A549 (cell line): ENCODE data around the gene FOXE1.

Source experiments
- BCL3 ChIP-seq: fragments of >200 bp; sonication (Bioruptor Twin); formaldehyde crosslinking; IDR thresholded peaks from 3 replicates; pipeline ENCODE4 v1.6.1; 2016
- CBX8 ChIP-seq: fragments of 200-600 bp; sonication (generic); IDR thresholded peaks from 2 replicates; pipeline ENCODE4 v1.6.1; 2016
- CEBPB ChIP-seq, 2 experiments: fragments of >200 bp in 1 of 2; sonication (Bioruptor Twin) in 1 of 2; formaldehyde crosslinking in 1 of 2; IDR thresholded peaks; 2 replicates each; pipeline ENCODE4 v1.6.1; 2012 to 2016
- CHD2 ChIP-seq: fragments of 150-350 bp; IDR thresholded peaks from 2 replicates; pipeline ENCODE4 v1.6.1; 2014; ENCODE audit warnings: low read length; ENCODE audit not compliant: partially characterized antibody
- CTCF ChIP-seq: fragments of >200 bp; sonication (Bioruptor Twin); formaldehyde crosslinking; IDR thresholded peaks from 3 replicates; pipeline ENCODE4 v1.5.1; 2016
- EP300 ChIP-seq, 2 experiments: fragments of >200 bp; sonication (Bioruptor Twin); formaldehyde crosslinking; IDR thresholded peaks; 2 replicates in 1 of 2; 3 replicates in 1 of 2; pipeline ENCODE4 v1.6.1; 2016 to 2017
- GATA3 ChIP-seq: IDR thresholded peaks from 2 replicates; pipeline ENCODE4 v1.6.1; 2012; ENCODE audit warnings: borderline replicate concordance
- MAX ChIP-seq: IDR thresholded peaks from 2 replicates; pipeline ENCODE4 v1.6.1; 2012
- NR3C1 ChIP-seq: fragments of >200 bp; sonication (Bioruptor Twin); formaldehyde crosslinking; IDR thresholded peaks from 3 replicates; pipeline ENCODE4 v1.6.1; 2017
- POLR2A ChIP-seq: IDR thresholded peaks from 2 replicates; pipeline ENCODE4 v1.6.1; 2012; ENCODE audit warnings: mild to moderate bottlenecking, low read length
- POLR2AphosphoS2 ChIP-seq: conservative IDR thresholded peaks from 2 replicates; pipeline ENCODE4 v1.6.1; 2012; ENCODE audit warnings: low read length, improper control_type of control experiment, inconsistent platforms
- RAD21 ChIP-seq, 2 experiments: fragments of >200 bp in 1 of 2; sonication (Bioruptor Twin) in 1 of 2; formaldehyde crosslinking in 1 of 2; IDR thresholded peaks in 1 of 2; conservative IDR thresholded peaks in 1 of 2; 2 replicates in 1 of 2; 3 replicates in 1 of 2; pipeline ENCODE4 v1.6.1; 2012 to 2018; ENCODE audit warnings: inconsistent platforms in 1 of 2
- REST ChIP-seq: fragments of 200-600 bp; sonication (generic); IDR thresholded peaks from 2 replicates; pipeline ENCODE4 v1.6.1; 2016; ENCODE audit warnings: antibody characterized with exemption, mild to moderate bottlenecking, moderate library complexity

- no peak for TF ChIP-seq CEBPB (IDR thresholded peaks at IDR 0.05)
- TF ChIP-seq MAX = no peak
- TF ChIP-seq EP300 (IDR thresholded peaks at IDR 0.05) = no peak
- no peak for TF ChIP-seq CTCF
- TF ChIP-seq CBX8 = no peak
- TF ChIP-seq POLR2A = no peak
- no peak for TF ChIP-seq REST
- no peak for TF ChIP-seq POLR2AphosphoS2
- TF ChIP-seq NR3C1 = no peak
- no peak for TF ChIP-seq GATA3
- TF ChIP-seq RAD21 (conservative IDR thresholded peaks at IDR 0.05 in 1 of 2, IDR thresholded peaks at IDR 0.05 in 1 of 2) = no peak
- no peak for TF ChIP-seq BCL3
- no peak for TF ChIP-seq CHD2
These were observed 21.9 kb upstream of the FOXE1 start for GRCh38 chr9:97830884-97831829.
